Measurements from ENCODE around the gene RBM17. TPM values are rescaled to one million over a fixed set of nuclear protein-coding genes. Genes with fewer than 3 reads are reported as not detected.

The RBM17 gene
- total RNA-seq, 1 experiment from 2014 or later: 128 TPM

GRCh38 chr10:6134099-6134823, 45.4 kb downstream of the RBM17 start:
- intact Hi-C loops (cut with micrococcal nuclease): no loop called here
- H3K27ac Mint-ChIP-seq (ENCODE audit: low read depth, unreplicated experiment): no peak overlapping the region
- POLR2A ChIA-PET: interaction anchor here (0.7 kb wide), 1 partner anchor 104 kb away, joined by 3 read pairs; no protein-coding TSS in a partner anchor
- TF ChIP-seq CTCF (IDR thresholded peaks at IDR 0.05; ENCODE audit: unreplicated experiment): no peak
- no peak for DNase-seq (ENCODE audit: unreplicated experiment)
- CTCF ChIA-PET: interaction anchor here (1.3 kb wide), 1 partner anchor 24 kb away, joined by 4 read pairs; no protein-coding TSS in a partner anchor
- H3K36me3 Mint-ChIP-seq (ENCODE audit: insufficient read depth, unreplicated experiment): no peaks in the 10 kb centered on the region
- H3K4me3 Mint-ChIP-seq (ENCODE audit: unreplicated experiment): no peak overlapping the region
- no TSS peak for BruUV-seq (replicated peaks)
- H3K4me1 Mint-ChIP-seq (ENCODE audit: insufficient read depth, unreplicated experiment): peaks cover 8% of the 10 kb centered on the region
- H3K27me3 Mint-ChIP-seq (ENCODE audit: insufficient read depth, unreplicated experiment): peaks cover 24% of the 10 kb centered on the region
- no peaks in the 10 kb centered on the region for H3K9me3 Mint-ChIP-seq (ENCODE audit: unreplicated experiment)

- intact Hi-C loops (cut with micrococcal nuclease): no loop called here
- H3K4me3 Mint-ChIP-seq (ENCODE audit: unreplicated experiment): no peak overlapping the region
- H3K4me1 Mint-ChIP-seq (ENCODE audit: insufficient read depth, unreplicated experiment): peaks cover 8% of the 10 kb centered on the region
- H3K27ac Mint-ChIP-seq (ENCODE audit: low read depth, unreplicated experiment): no peak overlapping the region
- no peaks in the 10 kb centered on the region for H3K36me3 Mint-ChIP-seq (ENCODE audit: insufficient read depth, unreplicated experiment)
- no peak for DNase-seq (ENCODE audit: unreplicated experiment)
- BruUV-seq (replicated peaks): no TSS peak
- POLR2A ChIA-PET: interaction anchor here (0.7 to 0.9 kb wide), 2 partner anchors 9 to 105 kb away, joined by 3 read pairs; no protein-coding TSS in a partner anchor
- peaks cover 17% of the 10 kb centered on the region for H3K27me3 Mint-ChIP-seq (ENCODE audit: insufficient read depth, unreplicated experiment)
- no peaks in the 10 kb centered on the region for H3K9me3 Mint-ChIP-seq (ENCODE audit: unreplicated experiment)
- CTCF ChIA-PET: interaction anchor here (1.3 kb wide), 1 partner anchor 25 kb away, joined by 4 read pairs; no protein-coding TSS in a partner anchor
- TF ChIP-seq CTCF (IDR thresholded peaks at IDR 0.05; ENCODE audit: unreplicated experiment): no peak
These were observed 46.2 kb downstream of the RBM17 start for GRCh38 chr10:6135039-6135438.

GRCh38 chr10:6135589-6136168, 46.8 kb downstream of the RBM17 start:
- POLR2A ChIA-PET: interaction anchor here (0.9 to 1.3 kb wide), 2 partner anchors 9 to 28 kb away, joined by 3 read pairs; no protein-coding TSS in a partner anchor

More at GRCh38 chr10:6135589-6136168, 46.8 kb downstream of the RBM17 start:
- H3K27me3 Mint-ChIP-seq (ENCODE audit: insufficient read depth, unreplicated experiment): peaks cover 12% of the 10 kb centered on the region
- DNase-seq (ENCODE audit: unreplicated experiment): no peak
- H3K4me1 Mint-ChIP-seq (ENCODE audit: insufficient read depth, unreplicated experiment): peaks cover 8% of the 10 kb centered on the region
- H3K36me3 Mint-ChIP-seq (ENCODE audit: insufficient read depth, unreplicated experiment): no peaks in the 10 kb centered on the region
- H3K9me3 Mint-ChIP-seq (ENCODE audit: unreplicated experiment): no peaks in the 10 kb centered on the region
- CTCF ChIA-PET: interaction anchor here (0.6 to 2.8 kb wide), 4 partner anchors 15 to 470 kb away, joined by 3 to 13 read pairs (median 8); no protein-coding TSS in a partner anchor
- no peak for TF ChIP-seq CTCF (IDR thresholded peaks at IDR 0.05; ENCODE audit: unreplicated experiment)
- no TSS peak for BruUV-seq (replicated peaks)
- H3K27ac Mint-ChIP-seq (ENCODE audit: low read depth, unreplicated experiment): no peak overlapping the region
- intact Hi-C loops (cut with micrococcal nuclease): no loop called here
- H3K4me3 Mint-ChIP-seq (ENCODE audit: unreplicated experiment): no peak overlapping the region
